ENCODE data around the gene ADGRL3. TPM values are rescaled to one million over a fixed set of nuclear protein-coding genes. Genes with fewer than 3 reads are reported as not detected.
"Not testable (repeated sequence)": the region's sequence is repeated elsewhere in the genome, so short reads cannot be mapped to it uniquely, and the experiment has no call there.

ADGRL3 gene
- total RNA-seq, 4 donors from 2014 or later, result 4.6 to 7.1 (median 6.3) TPM

DNA sequence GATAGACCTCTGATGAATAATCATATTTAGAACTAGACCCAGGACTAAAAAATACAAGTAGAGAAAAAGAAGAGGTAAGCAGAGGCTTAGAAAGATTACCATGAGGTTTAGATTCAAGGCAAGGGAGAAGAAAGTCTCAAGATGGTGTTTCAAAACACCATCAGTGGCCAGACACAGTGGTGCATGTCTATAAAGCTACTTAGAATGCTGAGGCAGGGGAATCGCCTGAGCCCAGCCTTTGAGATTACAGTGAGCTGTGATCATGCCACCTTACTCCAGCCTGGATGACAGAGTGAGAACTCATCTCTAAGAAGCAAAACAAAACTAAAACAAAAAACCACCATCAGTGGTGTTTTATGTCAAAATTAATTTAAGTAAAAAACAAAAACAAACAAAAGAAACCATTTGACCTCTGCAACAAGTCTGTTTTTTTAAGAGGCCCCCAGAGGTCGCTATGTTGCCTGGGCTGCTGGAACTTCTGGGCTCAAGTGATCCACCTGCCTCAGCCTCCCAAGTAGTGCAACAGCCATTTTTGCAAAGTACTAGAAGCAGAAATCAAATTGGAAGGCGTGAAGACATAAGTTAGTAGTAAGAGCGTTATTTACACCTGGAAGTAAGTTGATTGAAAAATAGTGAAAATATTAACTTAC, 784.3 kb downstream of the ADGRL3 start:
- 78% methylated on average over 4 of the region's 4 CpGs for WGBS
- no peak for DNase-seq (ENCODE audit: extremely low spot score)
- H3K9me3 ChIP-seq, result no peaks in the 10 kb centered on the region
- H3K27me3 ChIP-seq, result no peaks in the 10 kb centered on the region
- TF ChIP-seq, protein P1, sequence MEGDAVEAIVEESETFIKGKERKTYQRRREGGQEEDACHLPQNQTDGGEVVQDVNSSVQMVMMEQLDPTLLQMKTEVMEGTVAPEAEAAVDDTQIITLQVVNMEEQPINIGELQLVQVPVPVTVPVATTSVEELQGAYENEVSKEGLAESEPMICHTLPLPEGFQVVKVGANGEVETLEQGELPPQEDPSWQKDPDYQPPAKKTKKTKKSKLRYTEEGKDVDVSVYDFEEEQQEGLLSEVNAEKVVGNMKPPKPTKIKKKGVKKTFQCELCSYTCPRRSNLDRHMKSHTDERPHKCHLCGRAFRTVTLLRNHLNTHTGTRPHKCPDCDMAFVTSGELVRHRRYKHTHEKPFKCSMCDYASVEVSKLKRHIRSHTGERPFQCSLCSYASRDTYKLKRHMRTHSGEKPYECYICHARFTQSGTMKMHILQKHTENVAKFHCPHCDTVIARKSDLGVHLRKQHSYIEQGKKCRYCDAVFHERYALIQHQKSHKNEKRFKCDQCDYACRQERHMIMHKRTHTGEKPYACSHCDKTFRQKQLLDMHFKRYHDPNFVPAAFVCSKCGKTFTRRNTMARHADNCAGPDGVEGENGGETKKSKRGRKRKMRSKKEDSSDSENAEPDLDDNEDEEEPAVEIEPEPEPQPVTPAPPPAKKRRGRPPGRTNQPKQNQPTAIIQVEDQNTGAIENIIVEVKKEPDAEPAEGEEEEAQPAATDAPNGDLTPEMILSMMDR (IDR thresholded peaks at IDR 0.05), result no peak
- no peak for TF ChIP-seq POLR2A (IDR thresholded peaks at IDR 0.05; ENCODE audit: low read depth)
- no peak for TF ChIP-seq POLR2AphosphoS5 (IDR thresholded peaks at IDR 0.05)
- TF ChIP-seq EP300 (IDR thresholded peaks at IDR 0.05), result no peak
- H3K4me3 ChIP-seq, result no peak overlapping the region
- no peaks in the 10 kb centered on the region for H3K36me3 ChIP-seq
- no peaks in the 10 kb centered on the region for H3K4me1 ChIP-seq
- H3K27ac ChIP-seq (replicated peaks in 1 of 4), result no peak overlapping the region
- intact Hi-C loops (cut with DNase I), result no loop called here

DNA sequence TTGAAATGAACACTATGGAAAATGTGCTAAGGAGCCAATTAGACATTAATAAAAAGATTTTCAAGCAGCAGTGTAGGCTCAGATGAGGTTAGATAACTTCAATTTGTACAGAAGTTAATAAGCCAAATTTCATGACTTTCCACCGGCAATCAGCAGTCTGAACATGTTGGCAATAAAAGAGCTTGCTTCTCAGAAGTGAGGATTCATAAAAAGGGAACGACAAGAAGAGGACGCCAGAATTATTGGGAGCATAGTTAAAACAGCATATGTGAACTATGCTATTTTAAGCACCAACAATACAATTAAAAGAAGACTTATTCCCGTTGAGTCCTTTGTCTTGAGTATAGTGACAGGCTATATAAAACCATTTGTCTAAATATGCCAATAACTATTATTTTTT, 785.3 kb downstream of the ADGRL3 start:
- intact Hi-C loops (cut with DNase I), result no loop called here
- 75% methylated on average over 4 of the region's 4 CpGs for WGBS
- H3K36me3 ChIP-seq, result no peaks in the 10 kb centered on the region

DNA sequence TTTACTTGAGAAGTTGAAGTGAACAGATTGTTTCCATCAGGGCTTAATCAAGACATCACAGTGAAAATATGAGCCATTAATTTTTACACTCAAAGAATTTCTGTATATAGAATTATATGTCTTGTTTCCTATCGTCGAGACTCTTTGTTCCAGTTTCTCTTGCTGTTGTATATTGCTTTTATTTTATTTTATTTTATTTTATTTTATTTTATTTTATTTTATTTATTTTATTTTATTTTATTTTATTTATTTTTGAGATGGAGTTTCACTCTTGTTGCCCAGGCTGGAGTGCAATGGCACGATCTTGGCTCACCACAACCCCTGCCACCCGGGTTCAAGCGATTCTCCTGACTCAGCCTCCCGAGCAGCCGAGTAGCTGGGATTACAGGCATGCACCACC, 786.8 kb downstream of the ADGRL3 start:
- H3K4me3 ChIP-seq; H3K36me3 ChIP-seq; intact Hi-C loops (cut with DNase I); H3K27me3 ChIP-seq; H3K4me1 ChIP-seq; DNase-seq (ENCODE audit: extremely low spot score); H3K27ac ChIP-seq (replicated peaks in 1 of 4); H3K9me3 ChIP-seq: not testable (repeated sequence)
- WGBS, result 95% methylated on average over 7 of the region's 7 CpGs

More for the DNA sequence above, 785.3 kb downstream of the ADGRL3 start:
- no peak overlapping the region for H3K4me3 ChIP-seq
- no peaks in the 10 kb centered on the region for H3K9me3 ChIP-seq
- H3K4me1 ChIP-seq, result no peaks in the 10 kb centered on the region
- no peaks in the 10 kb centered on the region for H3K27me3 ChIP-seq
- DNase-seq (ENCODE audit: extremely low spot score), result no peak
- no peak overlapping the region for H3K27ac ChIP-seq (replicated peaks in 1 of 4)
- no peak for TF ChIP-seq POLR2A (IDR thresholded peaks at IDR 0.05; ENCODE audit: low read depth)
- TF ChIP-seq POLR2AphosphoS5 (IDR thresholded peaks at IDR 0.05), result no peak
- TF ChIP-seq, protein P1 (IDR thresholded peaks at IDR 0.05), result no peak
- TF ChIP-seq EP300 (IDR thresholded peaks at IDR 0.05), result no peak

DNA sequence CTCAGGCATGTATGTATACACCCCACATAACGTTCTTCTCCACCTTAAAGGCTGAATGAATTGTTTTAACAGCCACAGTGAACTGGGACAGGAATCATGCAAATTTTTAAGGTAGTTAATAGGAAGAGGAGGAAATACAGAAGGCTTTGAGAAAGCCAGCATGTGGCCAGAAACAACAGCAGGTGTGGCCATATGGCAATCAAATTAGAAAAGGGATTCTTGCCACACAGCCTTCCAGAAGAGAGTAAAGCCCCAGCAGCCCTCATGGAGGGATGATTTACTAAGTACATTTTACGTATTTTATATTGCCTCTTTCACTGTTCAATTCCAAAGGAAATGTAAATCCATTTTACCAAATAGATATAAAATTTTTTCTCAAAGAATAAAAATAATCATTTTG, 792.2 kb downstream of the ADGRL3 start:
- H3K27me3 ChIP-seq, result no peaks in the 10 kb centered on the region
- H3K9me3 ChIP-seq, result no peaks in the 10 kb centered on the region
- DNase-seq (ENCODE audit: extremely low spot score), result no peak
- 64% methylated on average over 2 of the region's 2 CpGs for WGBS
- H3K36me3 ChIP-seq, result no peaks in the 10 kb centered on the region
- intact Hi-C loops (cut with DNase I), result no loop called here
- no peak for TF ChIP-seq EP300 (IDR thresholded peaks at IDR 0.05)
- TF ChIP-seq, protein P1 (IDR thresholded peaks at IDR 0.05), result no peak
- no peak for TF ChIP-seq POLR2A (IDR thresholded peaks at IDR 0.05; ENCODE audit: low read depth)
- no peaks in the 10 kb centered on the region for H3K4me1 ChIP-seq
- H3K27ac ChIP-seq (replicated peaks in 1 of 4), result no peak overlapping the region
- no peak overlapping the region for H3K4me3 ChIP-seq

DNA sequence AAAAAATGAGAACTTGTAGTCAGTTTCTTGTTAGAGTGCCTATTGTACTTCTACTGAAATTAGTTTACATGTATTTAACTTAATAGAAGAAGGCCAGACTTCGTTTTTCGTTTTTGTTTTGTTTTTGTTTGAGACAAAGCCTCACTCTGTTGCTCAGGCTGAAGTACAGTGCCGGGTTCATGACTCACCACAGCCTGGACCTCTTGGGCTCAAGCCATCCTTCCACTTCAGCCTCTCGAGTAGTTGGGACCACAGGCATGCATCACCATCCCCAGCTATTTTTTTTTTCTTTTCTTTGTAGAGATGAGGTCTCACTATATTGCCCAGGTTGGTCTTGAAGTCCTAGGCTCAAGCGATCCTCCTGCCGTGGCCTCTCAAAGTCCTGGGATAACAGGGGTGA, 793.9 kb downstream of the ADGRL3 start:
- intact Hi-C loops (cut with DNase I), result no loop called here

More for the DNA sequence above, 793.9 kb downstream of the ADGRL3 start:
- Histone ChIP-seq H3K4me3 (no peak overlapping the region), H3K27me3 (no peaks in the 10 kb centered on the region), H3K9me3 (no peaks in the 10 kb centered on the region), H3K36me3 (no peaks in the 10 kb centered on the region), H3K27ac (replicated peaks in 1 of 4) (no peak overlapping the region), H3K4me1 (no peaks in the 10 kb centered on the region)
- TF ChIP-seq EP300 (IDR thresholded peaks at IDR 0.05) (no peak), POLR2AphosphoS5 (IDR thresholded peaks at IDR 0.05) (no peak), POLR2A (IDR thresholded peaks at IDR 0.05; ENCODE audit: low read depth) (no peak)
- TF ChIP-seq, protein P1 (IDR thresholded peaks at IDR 0.05), result no peak
- DNase-seq (ENCODE audit: extremely low spot score), result no peak
- 72% methylated on average over 6 of the region's 6 CpGs for WGBS

Measured in esophagus muscularis mucosa (tissue), 4 donors.